ENCODE measurements around the gene SPRTN.

- no peak for TF ChIP-seq CTCF (conservative IDR thresholded peaks at IDR 0.05; ENCODE audit: low read length)
- no peak for TF ChIP-seq EZH2phosphoT487 (IDR thresholded peaks at IDR 0.05; ENCODE audit: borderline replicate concordance)
Observed at GRCh38 chr1:231396643-231397042, 58.5 kb downstream of the SPRTN start.

Measured in Loucy (cell line).